Activated T-cell treated with anti-CD3 and anti-CD28 coated beads, Interleukin-2, amount 50 U/mL, for 1 hour (primary cell): ENCODE data around the gene HOXA9.

Experiments used
- DNase-seq: peaks from one replicate; pipeline ENCODE4 v3.0.0-alpha.2; 2020

The HOXA9 gene

GRCh38 chr7:27163288-27164044 is 1.9 kb downstream of the HOXA9 start:
- DNase-seq: peak; percentile 11

GRCh38 chr7:27162561-27163287 is 2.6 kb downstream of the HOXA9 start:
- DNase-seq: no peak

DNA sequence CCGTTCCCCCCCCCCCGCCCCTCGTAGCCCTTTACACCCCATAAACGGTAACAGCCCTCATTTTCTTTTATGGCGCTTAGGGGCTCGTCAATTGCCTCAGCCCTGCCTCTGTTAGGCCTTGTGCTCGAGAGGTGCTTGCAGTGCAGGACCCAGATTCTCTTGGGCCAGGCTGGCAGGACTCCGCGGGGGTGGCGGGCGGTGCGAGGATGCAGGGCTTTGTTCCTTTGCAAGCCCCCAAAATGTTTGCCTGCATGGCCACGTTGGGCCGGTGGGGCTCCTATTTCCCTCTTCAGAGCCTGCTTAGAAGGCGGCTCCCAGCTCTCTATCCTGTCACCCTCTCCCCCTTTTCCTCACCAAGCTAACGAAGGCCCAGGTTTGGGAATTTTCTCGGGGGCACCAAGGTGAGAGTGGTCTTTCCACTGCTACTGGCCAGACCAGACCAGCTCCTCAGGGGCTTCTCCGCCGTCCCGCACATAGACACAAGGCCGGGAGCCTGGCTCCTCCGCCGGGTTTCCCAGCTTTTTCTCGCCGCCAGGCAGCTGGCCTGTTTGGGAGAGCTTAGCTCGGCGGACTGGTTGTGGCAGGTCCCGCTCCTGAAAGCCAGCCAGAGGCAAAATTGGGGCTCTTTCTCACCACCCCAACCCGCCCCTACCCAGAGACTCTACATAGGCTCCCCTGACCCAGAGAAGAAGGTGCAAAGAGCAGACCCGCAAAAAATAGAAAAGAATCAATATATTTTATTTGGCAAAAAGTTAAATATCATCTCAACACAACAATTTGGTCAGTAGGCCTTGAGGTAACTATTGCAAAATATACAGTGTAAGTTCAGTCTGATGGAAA is 3.4 kb downstream of the HOXA9 start:
- DNase-seq: peak; percentile 23

- DNase-seq: no peak
These were observed 4.1 kb downstream of the HOXA9 start for GRCh38 chr7:27161214-27161720.

GRCh38 chr7:27160546-27161213 is 4.7 kb downstream of the HOXA9 start:
- DNase-seq: peak; percentile 89

- DNase-seq: peak; percentile 55
These were observed 5.2 kb downstream of the HOXA9 start for GRCh38 chr7:27160145-27160545.

DNA sequence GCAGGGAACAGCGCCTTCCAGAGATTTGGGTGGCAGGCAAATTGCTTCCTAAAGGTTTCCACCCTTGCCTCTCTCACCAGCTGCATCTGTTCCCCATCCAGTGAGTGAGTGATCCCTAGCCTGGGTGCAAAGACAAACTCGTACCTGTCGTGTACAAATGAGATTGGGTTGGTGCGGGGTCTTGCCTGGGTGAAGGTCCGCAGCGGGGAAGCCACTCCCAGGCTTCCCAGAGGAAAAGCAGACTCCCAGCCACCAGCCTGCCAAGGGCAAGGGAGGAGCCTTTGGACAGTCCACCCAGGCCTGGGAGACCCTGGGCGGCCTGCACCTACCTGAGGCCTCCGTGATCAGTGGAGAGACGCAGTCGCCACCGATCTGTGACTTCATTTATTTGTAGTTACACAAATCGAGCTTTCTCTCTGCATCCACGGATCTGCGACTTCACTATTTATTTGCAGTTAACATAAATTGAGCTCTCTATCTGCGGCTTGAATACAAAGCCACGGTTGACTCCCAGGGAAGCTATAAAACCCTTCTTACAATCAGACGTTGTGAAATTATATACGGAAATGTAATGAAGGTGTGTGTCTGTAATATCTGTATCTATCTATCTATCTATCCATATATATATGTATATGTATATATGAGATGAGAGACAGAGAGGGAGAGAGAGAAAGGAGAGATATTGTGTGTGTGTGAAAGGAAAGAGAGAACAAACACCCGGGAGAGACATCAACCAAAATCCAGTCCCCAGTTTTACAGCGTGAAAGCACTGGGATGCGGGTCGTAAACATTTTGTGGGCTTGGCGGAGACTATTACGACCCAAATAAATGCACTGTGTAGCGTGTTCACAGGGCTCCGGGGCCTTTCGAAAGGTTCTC is 5.8 kb downstream of the HOXA9 start:
- DNase-seq: peak; percentile 18

- peak; percentile 21 for DNase-seq
These were observed 6.7 kb downstream of the HOXA9 start for GRCh38 chr7:27158436-27159265.

GRCh38 chr7:27157702-27158431 is 7.5 kb downstream of the HOXA9 start:
- DNase-seq: peak; percentile 19

DNA sequence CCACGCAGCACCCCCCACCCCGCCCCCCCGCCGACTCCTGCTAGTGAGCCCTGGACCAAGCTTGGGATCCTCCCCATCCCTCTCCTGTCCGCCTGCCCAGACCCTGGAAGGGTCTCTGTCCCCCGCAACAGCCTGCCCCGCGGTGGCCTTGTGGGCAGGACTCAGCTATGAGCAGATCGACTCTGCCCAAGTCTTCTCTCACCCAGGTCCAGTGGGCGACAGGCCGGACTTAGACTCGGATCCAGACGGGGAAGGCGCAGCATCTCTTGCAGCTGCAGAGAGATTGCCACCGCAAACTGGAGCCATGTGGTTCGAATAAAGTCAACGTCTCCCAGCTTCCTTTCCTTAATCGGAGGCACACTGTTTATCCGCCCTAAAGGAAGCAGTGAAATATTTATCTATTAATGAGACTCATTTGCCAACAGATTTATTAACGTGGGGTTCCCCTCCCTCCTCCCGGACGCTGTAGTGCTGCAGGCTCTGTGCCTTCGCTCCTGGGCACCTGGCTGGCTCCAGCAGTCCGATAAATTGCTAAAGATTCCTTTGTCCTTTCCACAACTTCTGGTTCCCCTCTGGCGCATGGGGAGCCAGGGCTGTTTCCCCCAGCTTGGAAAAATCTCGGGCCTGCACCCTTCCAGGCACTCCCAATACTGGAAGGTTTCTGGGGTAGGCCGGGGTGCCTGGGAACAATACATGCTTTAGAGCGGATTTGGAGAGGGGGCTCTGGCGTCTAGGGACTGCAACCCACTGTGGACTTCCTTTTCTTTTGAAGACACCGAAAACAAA is 8.2 kb downstream of the HOXA9 start:
- peak; percentile 22 for DNase-seq

- DNase-seq: no peak
These were observed 8.8 kb downstream of the HOXA9 start, which contains the start of gene HOXA7 for GRCh38 chr7:27156508-27156898. TSS of gene HOXA7 (minus strand) at chr7:27156675. CDS start at chr7:27156545, 130 bp downstream.

DNA sequence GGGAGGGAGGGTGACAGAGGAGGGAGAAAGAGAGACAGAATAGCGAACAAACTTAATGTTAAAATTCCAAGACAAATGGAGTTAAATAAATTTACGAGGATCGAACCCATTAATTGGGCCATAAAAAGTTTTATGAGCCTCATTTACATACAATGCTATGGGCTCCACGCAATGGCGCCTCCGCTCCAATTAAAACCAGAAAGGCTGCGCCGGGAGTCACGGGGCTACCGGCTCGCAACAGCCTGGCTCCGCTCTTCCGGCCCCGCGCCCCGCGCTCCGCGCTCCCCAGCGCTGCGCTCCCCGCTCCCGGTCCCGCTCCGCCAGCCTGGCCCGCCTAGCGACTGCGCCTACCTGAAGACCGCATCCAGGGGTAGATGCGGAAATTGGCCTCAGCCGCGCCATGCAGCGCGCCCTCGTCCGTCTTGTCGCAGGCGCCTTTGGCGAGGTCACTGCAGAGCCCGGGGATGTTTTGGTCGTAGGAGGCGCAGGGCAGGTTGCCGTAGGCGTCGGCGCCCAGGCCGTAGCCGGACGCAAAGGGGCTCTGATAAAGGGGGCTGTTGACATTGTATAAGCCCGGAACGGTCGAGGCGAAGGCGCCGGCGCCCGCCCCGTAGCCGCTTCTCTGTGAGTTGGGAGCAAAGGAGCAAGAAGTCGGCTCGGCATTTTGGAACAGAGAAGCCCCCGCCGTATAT is 9.4 kb downstream of the HOXA9 start:
- peak; percentile 55 for DNase-seq

- DNase-seq: peak; percentile 47
These were observed 10.2 kb downstream of the HOXA9 start for GRCh38 chr7:27154901-27155815.

- peak; percentile 16 for DNase-seq
These were observed 11.0 kb downstream of the HOXA9 start for GRCh38 chr7:27154369-27154768.

- peak; percentile 11 for DNase-seq
These were observed 11.8 kb downstream of the HOXA9 start for GRCh38 chr7:27153526-27153925.

- DNase-seq: peak; percentile 16
These were observed 12.4 kb downstream of the HOXA9 start for GRCh38 chr7:27152816-27153442.
